H7 (cell line): ENCODE results near the gene EHD1. TPM values are rescaled to one million over a fixed set of nuclear protein-coding genes. Genes with fewer than 3 reads are reported as not detected.

Experiments used
- total RNA-seq: library from RNA; depleted of rRNA; stranded (reverse); fragments of >200 nt; shearing (Covaris generic); gene quantifications from 2 replicates; pipeline ENCODE4 v1.2.3, GENCODE V29; 2014; rRNA removed

EHD1 gene
- total RNA-seq, 1 experiment from 2014 or later = 30.2 TPM

Other genes with a start within 250 kb of the EHD1 start
- 0.85 and 1.9 TPM in 2 replicates for gene NRXN2, start 155.4 kb downstream of the EHD1 start, total RNA-seq
- 9.2 and 12.3 TPM in 2 replicates for gene RASGRP2, start 134.5 kb downstream of the EHD1 start, total RNA-seq
- 2.9 and 6.4 TPM in 2 replicates for gene PYGM, start 118.6 kb downstream of the EHD1 start, total RNA-seq
- 66.5 and 80.0 TPM in 2 replicates for gene SF1, start 100.1 kb downstream of the EHD1 start, total RNA-seq
- 24.5 and 29.7 TPM in 2 replicates for gene MAP4K2, start 75.4 kb downstream of the EHD1 start, total RNA-seq
- gene MEN1, start 68.1 kb downstream of the EHD1 start, total RNA-seq = 31.7 and 40.0 TPM in 2 replicates
- 2.3 and 2.6 TPM in 2 replicates for gene CDC42BPG, start 34.0 kb downstream of the EHD1 start, total RNA-seq
- 19.3 and 22.5 TPM in 2 replicates for gene ATG2A, start 38.6 kb upstream of the EHD1 start, total RNA-seq
- 5.0 and 6.0 TPM in 2 replicates for gene PPP2R5B, start 46.1 kb upstream of the EHD1 start, total RNA-seq
- 2.4 TPM in 1 of 2 replicates, not detected in the other for gene GPHA2, start 57.3 kb upstream of the EHD1 start, total RNA-seq
- 0.97 and 1.1 TPM in 2 replicates for gene MAJIN, start 93.5 kb upstream of the EHD1 start, total RNA-seq
- 0.55 TPM in 1 of 2 replicates, not detected in the other for gene BATF2, start 118.3 kb upstream of the EHD1 start, total RNA-seq
- 219 and 221 TPM in 2 replicates for gene ARL2, start 135.5 kb upstream of the EHD1 start, total RNA-seq
- gene SNX15, start 148.8 kb upstream of the EHD1 start, total RNA-seq = 11.8 and 12.7 TPM in 2 replicates
- gene SAC3D1, start 162.6 kb upstream of the EHD1 start, total RNA-seq = 15.4 TPM in 2 replicates
- gene NAALADL1, start 179.9 kb upstream of the EHD1 start, total RNA-seq = 1.4 and 2.4 TPM in 2 replicates
- gene CDCA5, start 205.4 kb upstream of the EHD1 start, total RNA-seq = 83.8 and 88.7 TPM in 2 replicates
- 53.8 and 55.3 TPM in 2 replicates for gene ZFPL1, start 205.6 kb upstream of the EHD1 start, total RNA-seq
- gene VPS51, start 217.6 kb upstream of the EHD1 start, total RNA-seq = 162 and 186 TPM in 2 replicates
- 31.9 and 45.2 TPM in 2 replicates for gene TM7SF2, start 233.3 kb upstream of the EHD1 start, total RNA-seq
- 14.1 and 22.5 TPM in 2 replicates for gene ZNHIT2, start 239.1 kb upstream of the EHD1 start, total RNA-seq
- gene FAU, start 243.5 kb upstream of the EHD1 start, total RNA-seq = 779 and 1,014 TPM in 2 replicates
- gene MRPL49, start 243.7 kb upstream of the EHD1 start, total RNA-seq = 89.9 and 93.3 TPM in 2 replicates